ENCODE measurements around the gene RSRC1. TPM values are rescaled to one million over a fixed set of nuclear protein-coding genes. Genes with fewer than 3 reads are reported as not detected.
A peak's percentile ranks its signal among the peaks of the same experiment; 100 is the strongest.

Gene RSRC1
- total RNA-seq, 2 experiments from 2014 or later, result 76.3 to 78.1 TPM

GRCh38 chr3:158273656-158274055, 163.8 kb downstream of the RSRC1 start:
- ChIA-PET POLR2A (no interaction called here), CTCF (ENCODE audit: unreplicated experiment) (no interaction called here)
- DNase-seq (ENCODE audit: low spot score), result no peak
- intact Hi-C loops (cut with micrococcal nuclease; ENCODE audit: unreplicated experiment), result no loop called here
- Histone ChIP-seq H3K4me2 (ENCODE audit: low read length) (no peak overlapping the region), H4K20me1 (ENCODE audit: insufficient read depth, low read length) (no peaks in the 10 kb centered on the region), H2AFZ (ENCODE audit: low read length) (no peak overlapping the region), H3K79me2 (ENCODE audit: insufficient read depth, low read depth, low read length) (no peaks in the 10 kb centered on the region), H3K4me3 (ENCODE audit: low read depth, low read length, poor library complexity, severe bottlenecking) (no peak overlapping the region), H3K4me1 (ENCODE audit: insufficient read depth, low read length, poor library complexity, severe bottlenecking) (no peaks in the 10 kb centered on the region), H3K9me2 (ENCODE audit: insufficient read depth, low read length) (no peaks in the 10 kb centered on the region; the same call in 1 of the 2 replicates), H3K9me3 (ENCODE audit: low read length) (no peaks in the 10 kb centered on the region), H3K27ac (ENCODE audit: low read depth, low read length, poor library complexity, severe bottlenecking) (no peak overlapping the region), H3K36me3 (ENCODE audit: insufficient read depth, low read length) (peaks cover 9% of the 10 kb centered on the region)
- no peak for TF ChIP-seq CTCF (conservative IDR thresholded peaks at IDR 0.05; ENCODE audit: low read length)
- no peak for TF ChIP-seq EZH2phosphoT487 (IDR thresholded peaks at IDR 0.05; ENCODE audit: borderline replicate concordance, low read depth, low read length)
- no TSS peak for BruUV-seq (replicated peaks)

GRCh38 chr3:158278187-158278586, 168.3 kb downstream of the RSRC1 start:
- Histone ChIP-seq H4K20me1 (ENCODE audit: insufficient read depth, low read length) (no peaks in the 10 kb centered on the region), H3K27ac (ENCODE audit: low read depth, low read length, poor library complexity, severe bottlenecking) (no peak overlapping the region), H2AFZ (ENCODE audit: low read length) (no peak overlapping the region), H3K9me3 (ENCODE audit: low read length) (no peaks in the 10 kb centered on the region), H3K79me2 (ENCODE audit: insufficient read depth, low read depth, low read length) (no peaks in the 10 kb centered on the region), H3K36me3 (ENCODE audit: insufficient read depth, low read length) (peaks cover 9% of the 10 kb centered on the region), H3K4me1 (ENCODE audit: insufficient read depth, low read length, poor library complexity, severe bottlenecking) (no peaks in the 10 kb centered on the region), H3K9me2 (ENCODE audit: insufficient read depth, low read length) (no peaks in the 10 kb centered on the region; the same call in 1 of the 2 replicates), H3K4me2 (ENCODE audit: low read length) (no peak overlapping the region), H3K4me3 (ENCODE audit: low read depth, low read length, poor library complexity, severe bottlenecking) (no peak overlapping the region)
- DNase-seq (ENCODE audit: low spot score), result no peak
- ChIA-PET CTCF (ENCODE audit: unreplicated experiment) (no interaction called here), POLR2A (no interaction called here)
- no peak for TF ChIP-seq CTCF (conservative IDR thresholded peaks at IDR 0.05; ENCODE audit: low read length)
- TF ChIP-seq EZH2phosphoT487 (IDR thresholded peaks at IDR 0.05; ENCODE audit: borderline replicate concordance, low read depth, low read length), result no peak
- intact Hi-C loops (cut with micrococcal nuclease; ENCODE audit: unreplicated experiment), result no loop called here
- no TSS peak for BruUV-seq (replicated peaks)

GRCh38 chr3:158279609-158280008, 169.7 kb downstream of the RSRC1 start:
- H3K36me3 ChIP-seq (ENCODE audit: insufficient read depth, low read length), result peaks cover 9% of the 10 kb centered on the region

More at GRCh38 chr3:158279609-158280008, 169.7 kb downstream of the RSRC1 start:
- intact Hi-C loops (cut with micrococcal nuclease; ENCODE audit: unreplicated experiment), result no loop called here
- H3K27ac ChIP-seq (ENCODE audit: low read depth, low read length, poor library complexity, severe bottlenecking), result no peak overlapping the region
- CTCF ChIA-PET (ENCODE audit: unreplicated experiment), result no interaction called here
- no peaks in the 10 kb centered on the region; the same call in 1 of the 2 replicates for H3K9me2 ChIP-seq (ENCODE audit: insufficient read depth, low read length)
- H3K79me2 ChIP-seq (ENCODE audit: insufficient read depth, low read depth, low read length), result no peaks in the 10 kb centered on the region
- POLR2A ChIA-PET, result interaction anchor here (0.6 to 1.9 kb wide), 4 partner anchors 12 to 145 kb away, joined by 3 to 4 read pairs (median 3); no protein-coding TSS in a partner anchor
- no peaks in the 10 kb centered on the region for H3K4me1 ChIP-seq (ENCODE audit: insufficient read depth, low read length, poor library complexity, severe bottlenecking)
- no peak overlapping the region for H3K4me3 ChIP-seq (ENCODE audit: low read depth, low read length, poor library complexity, severe bottlenecking)
- no TSS peak for BruUV-seq (replicated peaks)
- H3K4me2 ChIP-seq (ENCODE audit: low read length), result no peak overlapping the region
- peak; percentile 7 for DNase-seq (ENCODE audit: low spot score)
- no peak overlapping the region for H2AFZ ChIP-seq (ENCODE audit: low read length)
- H3K9me3 ChIP-seq (ENCODE audit: low read length), result no peaks in the 10 kb centered on the region
- TF ChIP-seq CTCF (conservative IDR thresholded peaks at IDR 0.05; ENCODE audit: low read length), result no peak
- TF ChIP-seq EZH2phosphoT487 (IDR thresholded peaks at IDR 0.05; ENCODE audit: borderline replicate concordance, low read depth, low read length), result no peak
- no peaks in the 10 kb centered on the region for H4K20me1 ChIP-seq (ENCODE audit: insufficient read depth, low read length)
